HCT116 (cell line): ENCODE measurements around the gene COPS9. TPM values are rescaled to one million over a fixed set of nuclear protein-coding genes. Genes with fewer than 3 reads are reported as not detected.

Experiments
- ATAC-seq: fragments of 200-7000 bp; cut with Tn5 transposase; 2 replicates; pipeline ENCODE4 v1.9.1; 2020; ENCODE audit warnings: mild to moderate bottlenecking, moderate library complexity
- BruUV-seq: library from RNA; stranded (reverse); fragments of 400-500 nt; replicated peaks from 2 replicates; lab custom pipeline; 2021; lab: Mats Ljungman, UMichigan
- CTCF ChIA-PET: fragments of 300-600 bp; sonication (Branson Sonifier 250); formaldehyde crosslinking; loops from one replicate; lab custom pipeline; 2021; ENCODE audit warnings: antibody characterized with exemption; lab: Charles Lee
- POLR2A ChIA-PET: fragments of 300-600, 350-600 bp; sonication (Branson Sonifier 250); formaldehyde crosslinking; loops from one replicate; lab custom pipeline; 2021; ENCODE audit warnings: antibody characterized with exemption; lab: Charles Lee
- RAD21 ChIA-PET, 2 experiments: fragments of 300-600 bp; sonication (Branson Sonifier 250); formaldehyde crosslinking; loops; one replicate each; lab custom pipeline; 2023; ENCODE audit warnings: low total read pairs in 2 of 2; ENCODE audit not compliant: uncharacterized antibody in 2 of 2, unreplicated experiment in 2 of 2, low non-redundant PET in 1 of 2; lab: Charles Lee
- DNase-seq: peaks from one replicate; pipeline ENCODE4 v3.0.0-alpha.2; 2010; ENCODE audit warnings: low read depth, low spot score
- H2AFZ ChIP-seq: fragments of 200-600 bp; shearing (Covaris generic), sonication (generic); 2 replicates; pipeline ENCODE4 v1.6.1; 2017; ENCODE audit warnings: low read depth, mixed run types, mixed read lengths, antibody characterized with exemption, low read length; ENCODE audit not compliant: poor library complexity, severe bottlenecking
- H3K27ac ChIP-seq: 2 replicates; pipeline ENCODE4 v1.5.1; 2012; ENCODE audit warnings: low read depth, low read length
- H3K27me3 ChIP-seq: fragments of 200-600 bp; sonication (generic); 2 replicates; pipeline ENCODE4 v1.6.1; 2016; ENCODE audit warnings: mixed run types, low read length, mixed read lengths; ENCODE audit not compliant: insufficient read depth
- H3K36me3 ChIP-seq, 2 experiments: fragments of 200-500 bp in 1 of 2; fragments of 200-600 bp in 1 of 2; sonication (Bioruptor generic) in 1 of 2; sonication (generic) in 1 of 2; 2 replicates each; pipeline versions ENCODE4 v1.5.1 to v1.6.1; 2014 to 2016; ENCODE audit warnings: low read length in 2 of 2, inconsistent platforms in 1 of 2, mixed read lengths in 1 of 2, mixed run types in 1 of 2; ENCODE audit not compliant: insufficient read depth in 2 of 2, control insufficient read depth in 1 of 2
- H3K4me1 ChIP-seq, 2 experiments: fragments of 200-600 bp in 1 of 2; sonication (generic) in 1 of 2; 2 replicates each; pipeline versions ENCODE4 v1.5.1 to v1.6.1; 2012 to 2017; ENCODE audit warnings: low read length in 2 of 2, inconsistent platforms in 1 of 2, mild to moderate bottlenecking in 1 of 2, mixed read lengths in 1 of 2, mixed run types in 1 of 2, moderate library complexity in 1 of 2; ENCODE audit not compliant: insufficient read depth in 2 of 2, control insufficient read depth in 1 of 2
- H3K4me2 ChIP-seq: fragments of 200-600 bp; sonication (generic); 2 replicates; pipeline ENCODE4 v1.6.1; 2017; ENCODE audit warnings: mixed run types, low read length, mixed read lengths
- H3K4me3 ChIP-seq, 2 experiments: fragments of 200-600 bp in 1 of 2; sonication (generic) in 1 of 2; replicated peaks in 1 of 2; 2 replicates each; pipeline ENCODE4 v1.5.1; 2011 to 2016; ENCODE audit warnings: low read length in 2 of 2, control low read depth in 1 of 2, low read depth in 1 of 2, mild to moderate bottlenecking in 1 of 2, mixed read lengths in 1 of 2, mixed run types in 1 of 2
- H3K79me2 ChIP-seq: fragments of 200-600 bp; sonication (generic); 2 replicates; pipeline ENCODE4 v1.6.1; 2017; ENCODE audit warnings: mild to moderate bottlenecking, mixed run types, low read length, moderate library complexity, mixed read lengths; ENCODE audit not compliant: insufficient read depth
- H3K9ac ChIP-seq: fragments of 200-600 bp; sonication (generic); 2 replicates; pipeline ENCODE4 v1.6.1; 2016; ENCODE audit warnings: low read length, mixed read lengths
- H3K9me2 ChIP-seq: fragments of 200-600 bp; sonication (generic), shearing (Covaris generic); 2 replicates; pipeline ENCODE4 v1.6.1; 2017; ENCODE audit warnings: mixed run types, mild to moderate bottlenecking, moderate library complexity; ENCODE audit not compliant: insufficient read depth
- H3K9me3 ChIP-seq, 2 experiments: fragments of 200-500 bp in 1 of 2; fragments of 200-600 bp in 1 of 2; sonication (Bioruptor generic) in 1 of 2; sonication (generic) in 1 of 2; 2 replicates each; pipeline ENCODE4 v1.6.1; 2014 to 2017; ENCODE audit warnings: low read length in 2 of 2, mixed read lengths in 2 of 2, inconsistent platforms in 1 of 2, low read depth in 1 of 2, mild to moderate bottlenecking in 1 of 2, mixed run types in 1 of 2, moderate library complexity in 1 of 2; ENCODE audit not compliant: control insufficient read depth in 1 of 2, insufficient read depth in 1 of 2
- H4K20me1 ChIP-seq: fragments of 200-600 bp; sonication (generic), shearing (Covaris generic); 2 replicates; pipeline ENCODE4 v1.6.1; 2017; ENCODE audit warnings: mixed run types, mild to moderate bottlenecking, moderate library complexity; ENCODE audit not compliant: insufficient read depth
- CEBPB ChIP-seq: IDR thresholded peaks from 2 replicates; pipeline ENCODE4 v1.6.1; 2012; ENCODE audit warnings: low read depth
- CTCF ChIP-seq, 3 experiments: fragments of 200-600 bp in 1 of 3; sonication (generic) in 1 of 3; IDR thresholded peaks in 2 of 3; conservative IDR thresholded peaks in 1 of 3; 2 replicates each; pipeline ENCODE4 v1.5.1; 2012 to 2017; ENCODE audit warnings: low read depth in 2 of 3, low read length in 2 of 3, antibody characterized with exemption in 1 of 3, borderline replicate concordance in 1 of 3, control low read depth in 1 of 3, mild to moderate bottlenecking in 1 of 3, mixed read lengths in 1 of 3, mixed run types in 1 of 3, moderate library complexity in 1 of 3; ENCODE audit not compliant: insufficient read depth in 1 of 3
- ELF1 ChIP-seq: IDR thresholded peaks from 2 replicates; pipeline ENCODE4 v1.6.1; 2012; ENCODE audit warnings: low read depth, borderline replicate concordance
- EZH2 ChIP-seq: fragments of 200-600 bp; sonication (generic); IDR thresholded peaks from 2 replicates; pipeline ENCODE4 v1.6.1; 2017; ENCODE audit warnings: antibody characterized with exemption, mixed run types
- EZH2phosphoT487 ChIP-seq: fragments of 200-600 bp; IDR thresholded peaks from 2 replicates; pipeline ENCODE4 v1.6.1; 2018; ENCODE audit warnings: antibody characterized with exemption, borderline replicate concordance
- JUND ChIP-seq: IDR thresholded peaks from 2 replicates; pipeline ENCODE4 v1.6.1; 2012
- POLR2A ChIP-seq: IDR thresholded peaks from 2 replicates; pipeline ENCODE4 v1.7.0; 2011; ENCODE audit warnings: borderline replicate concordance; ENCODE audit not compliant: insufficient read depth, insufficient read length; ENCODE audit errors: extremely low read depth
- POLR2AphosphoS5 ChIP-seq: IDR thresholded peaks from 2 replicates; pipeline ENCODE4 v1.6.1; 2011; ENCODE audit warnings: mild to moderate bottlenecking, low read depth, low read length, moderate library complexity
- SRF ChIP-seq: IDR thresholded peaks from 2 replicates; pipeline ENCODE4 v1.6.1; 2012; ENCODE audit warnings: low read depth
- TCF7L2 ChIP-seq: IDR thresholded peaks from 2 replicates; pipeline ENCODE4 v1.7.0; 2011; ENCODE audit warnings: borderline replicate concordance, inconsistent platforms; ENCODE audit not compliant: insufficient read depth, insufficient read length; ENCODE audit errors: extremely low read depth
- YY1 ChIP-seq: IDR thresholded peaks from 2 replicates; pipeline ENCODE4 v1.6.1; 2011; ENCODE audit warnings: low read length, low read depth, moderate library complexity, mild to moderate bottlenecking; ENCODE audit not compliant: insufficient replicate concordance; ENCODE audit errors: extremely low read depth
- ZFX ChIP-seq: fragments of 450-650 bp; IDR thresholded peaks from 2 replicates; pipeline ENCODE4 v1.6.1; 2017
- intact Hi-C: fragments of 100-400 bp; cut with micrococcal nuclease; formaldehyde crosslinking; loops from 2 replicates; pipeline ENCODE4 v1.10.0; 2022
- total RNA-seq: library from RNA; stranded (reverse); gene quantifications from one replicate; pipeline ENCODE4 v1.2.1, GENCODE V29; 2021; ENCODE audit not compliant: unreplicated experiment
- TF ChIP-seq, protein P1 (sequence below): IDR thresholded peaks from 2 replicates; pipeline ENCODE4 v1.6.1; 2012

COPS9 gene
- total RNA-seq, 1 experiment from 2014 or later = 111 TPM

GRCh38 chr2:240153418-240153817 lies 17.3 kb upstream of the COPS9 start:
- no peak for ATAC-seq
- DNase-seq = no peak
- H3K4me2 ChIP-seq = no peak overlapping the region
- no peak overlapping the region for H3K4me3 ChIP-seq
- H3K4me1 ChIP-seq = no peaks in the 10 kb centered on the region
- H2AFZ ChIP-seq = no peak overlapping the region
- ChIA-PET CTCF (no interaction called here), RAD21 (no interaction called here)
- no peaks in the 10 kb centered on the region for H3K9me2 ChIP-seq
- H3K27me3 ChIP-seq = 0 out of 2 replicates have a peak, but pooled peaks cover 6% of the 10 kb centered on the region
- no peak overlapping the region for H3K27ac ChIP-seq
- BruUV-seq = no TSS peak
- H3K9me3 ChIP-seq = no peaks in the 10 kb centered on the region
- no peaks in the 10 kb centered on the region for H3K79me2 ChIP-seq
- TF ChIP-seq JUND (no peak), POLR2AphosphoS5 (no peak), TCF7L2 (no peak), EZH2 (no peak), YY1 (no peak), CTCF (IDR thresholded peaks at IDR 0.05 in 2 of 3, conservative IDR thresholded peaks at IDR 0.05 in 1 of 3; ENCODE audit: borderline replicate concordance in 1 of 3, insufficient read depth in 1 of 3, low read depth in 2 of 3, low read length in 2 of 3) (no peak)
- TF ChIP-seq, all 23 proteins: peak for 0
- H4K20me1 ChIP-seq = no peaks in the 10 kb centered on the region
- H3K36me3 ChIP-seq = no peaks in the 10 kb centered on the region
- no peak overlapping the region for H3K9ac ChIP-seq
- POLR2A ChIA-PET = no interaction called here
- intact Hi-C loops = loop anchor here (5.0 kb wide), 1 partner anchor 299 kb away; no protein-coding TSS in a partner anchor

DNA sequence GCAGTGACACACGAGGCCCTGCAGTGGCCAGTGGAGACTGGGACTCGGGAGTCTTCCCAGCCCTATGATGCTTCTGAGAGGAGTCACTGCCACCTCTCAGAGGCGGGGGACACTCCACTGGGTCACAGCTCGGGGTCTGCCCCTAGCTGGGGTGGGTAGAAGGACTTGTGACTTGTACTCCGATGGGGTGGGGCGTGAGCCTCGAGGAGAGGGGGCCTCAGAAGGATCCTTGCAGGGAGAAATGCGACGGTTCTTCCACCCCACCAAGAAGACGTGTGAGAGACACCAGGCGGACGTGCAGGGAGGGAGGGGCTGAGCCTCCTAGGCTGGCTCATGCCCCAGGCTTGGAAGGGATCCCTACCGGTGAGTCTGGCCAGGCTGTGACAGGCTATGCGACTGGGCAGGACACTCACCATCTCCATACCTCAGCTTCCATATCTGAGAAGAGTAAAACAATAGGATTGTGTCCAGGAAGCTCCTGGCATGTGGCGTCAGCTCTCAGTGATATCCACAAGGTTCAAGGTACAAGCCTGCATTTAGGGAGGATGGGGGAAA lies 15.4 kb upstream of the COPS9 start:
- no peaks in the 10 kb centered on the region for H4K20me1 ChIP-seq
- no peak overlapping the region for H3K9ac ChIP-seq
- no peaks in the 10 kb centered on the region for H3K4me1 ChIP-seq
- BruUV-seq = no TSS peak
- no peak overlapping the region for H3K27ac ChIP-seq
- intact Hi-C loops = loop anchor here (5.0 kb wide), 1 partner anchor 301 kb away; no protein-coding TSS in a partner anchor
- TF ChIP-seq CTCF (IDR thresholded peaks at IDR 0.05 in 2 of 3, conservative IDR thresholded peaks at IDR 0.05 in 1 of 3; ENCODE audit: borderline replicate concordance in 1 of 3, insufficient read depth in 1 of 3, low read depth in 2 of 3, low read length in 2 of 3) (no peak), ZFX (no peak), ELF1 (no peak), EZH2phosphoT487 (no peak), POLR2AphosphoS5 (no peak), CEBPB (no peak), POLR2A (no peak), SRF (no peak)
- TF ChIP-seq, protein P1, sequence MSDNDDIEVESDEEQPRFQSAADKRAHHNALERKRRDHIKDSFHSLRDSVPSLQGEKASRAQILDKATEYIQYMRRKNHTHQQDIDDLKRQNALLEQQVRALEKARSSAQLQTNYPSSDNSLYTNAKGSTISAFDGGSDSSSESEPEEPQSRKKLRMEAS = no peak
- no peaks in the 10 kb centered on the region for H3K9me2 ChIP-seq
- RAD21 ChIA-PET = no interaction called here
- H3K36me3 ChIP-seq = no peaks in the 10 kb centered on the region
- H2AFZ ChIP-seq = no peak overlapping the region
- POLR2A ChIA-PET = no interaction called here
- no peak overlapping the region for H3K4me3 ChIP-seq
- no peaks in the 10 kb centered on the region for H3K79me2 ChIP-seq
- CTCF ChIA-PET = interaction anchor here (0.9 kb wide), 1 partner anchor 10 kb away, joined by 3 read pairs; no protein-coding TSS in a partner anchor
- H3K4me2 ChIP-seq = no peak overlapping the region
- ATAC-seq (no peak), DNase-seq (no peak)
- peaks cover 0 to 2% of the 10 kb centered on the region in 2 experiments; a peak in 1 of 4 replicates for H3K9me3 ChIP-seq
- 0 out of 2 replicates have a peak, but pooled peaks cover 6% of the 10 kb centered on the region for H3K27me3 ChIP-seq
